Measurements from ENCODE around the gene NOP56. TPM values are rescaled to one million over a fixed set of nuclear protein-coding genes. Genes with fewer than 3 reads are reported as not detected.

Gene NOP56
- total and polyA plus RNA-seq, 2 donors (not counting 1 experiment from before 2014, with no cell fraction given), result 212 to 247 TPM

- ATAC-seq (ENCODE audit: low read depth) (no peak), DNase-seq (peak; percentile 23)
- Histone ChIP-seq H2AFZ (ENCODE audit: insufficient read depth, low read depth, low read length, poor library complexity, severe bottlenecking) (no peak overlapping the region), H3K4me3 (ENCODE audit: control extremely low read depth in 1 of 5, extremely low read depth in 1 of 5, insufficient read depth in 1 of 5, low read depth in 2 of 5, low read length in 4 of 5) (no peak overlapping the region), H4K20me1 (ENCODE audit: control insufficient read depth, insufficient read depth, low read length, poor library complexity, severe bottlenecking) (peaks cover 37% of the 10 kb centered on the region), H3K9me3 (ENCODE audit: control extremely low read depth in 1 of 3, control insufficient read depth in 2 of 3, insufficient read depth in 1 of 3, low read length in 2 of 3) (no peaks in the 10 kb centered on the region), H3K79me2 (ENCODE audit: control insufficient read depth, insufficient read depth, low read length) (peaks cover 30% of the 10 kb centered on the region), H3K4me1 (ENCODE audit: control insufficient read depth in 2 of 2, insufficient read depth in 2 of 2, low read length in 2 of 2) (peaks cover 14 to 16% of the 10 kb centered on the region in 2 donors), H3K9ac (ENCODE audit: low read length) (no peak overlapping the region), H3K36me3 (replicated peaks in 1 of 2; ENCODE audit: control extremely low read depth in 1 of 2, control insufficient read depth in 1 of 2, extremely low read depth in 1 of 2, insufficient read depth in 2 of 2, low read length in 1 of 2) (peaks cover 4 to 83% of the 10 kb centered on the region in 2 experiments), H3K27ac (ENCODE audit: low read length in 2 of 2) (no peak overlapping the region), H3K4me2 (replicated peaks; ENCODE audit: low read depth, low read length, poor library complexity, severe bottlenecking) (no peak overlapping the region), H3K27me3 (replicated peaks in 1 of 4; ENCODE audit: control extremely low read depth in 1 of 4, control insufficient read depth in 3 of 4, insufficient read depth in 4 of 4, low read length in 3 of 4) (no peaks in the 10 kb centered on the region)
- no peak for TF ChIP-seq EZH2 (IDR thresholded peaks at IDR 0.05; ENCODE audit: borderline replicate concordance, insufficient read depth, low read depth, low read length, poor library complexity, severe bottlenecking)
- TF ChIP-seq CTCF (IDR thresholded peaks at IDR 0.05), result no peak
- no peak overlapping the region for H3K27ac Mint-ChIP-seq
- intact Hi-C loops (cut with micrococcal nuclease), result no loop called here
- peaks cover 26% of the 10 kb centered on the region for H3K4me1 Mint-ChIP-seq
- CTCF ChIA-PET, result no interaction called here
- H3K4me3 Mint-ChIP-seq, result no peak overlapping the region
- H3K9me3 Mint-ChIP-seq (ENCODE audit: insufficient read depth), result no peaks in the 10 kb centered on the region
- H3K27me3 Mint-ChIP-seq, result no peaks in the 10 kb centered on the region
- POLR2A ChIA-PET, result no interaction called here
- WGBS (ENCODE audit: insufficient coverage), result 90% methylated on average over 12 of the region's 13 CpGs
Observed at GRCh38 chr20:2658414-2659354, 6.3 kb downstream of the NOP56 start.

- H3K4me3 ChIP-seq (ENCODE audit: control extremely low read depth in 1 of 5, extremely low read depth in 1 of 5, insufficient read depth in 1 of 5, low read depth in 2 of 5, low read length in 4 of 5), result no peak overlapping the region
- no peak overlapping the region for H3K9ac ChIP-seq (ENCODE audit: low read length)
- H3K36me3 ChIP-seq (replicated peaks in 1 of 2; ENCODE audit: control extremely low read depth in 1 of 2, control insufficient read depth in 1 of 2, extremely low read depth in 1 of 2, insufficient read depth in 2 of 2, low read length in 1 of 2), result peaks cover 4 to 76% of the 10 kb centered on the region in 2 experiments
- H3K27me3 ChIP-seq (replicated peaks in 1 of 4; ENCODE audit: control extremely low read depth in 1 of 4, control insufficient read depth in 3 of 4, insufficient read depth in 4 of 4, low read length in 3 of 4), result no peaks in the 10 kb centered on the region
- H2AFZ ChIP-seq (ENCODE audit: insufficient read depth, low read depth, low read length, poor library complexity, severe bottlenecking), result no peak overlapping the region
- H3K4me1 Mint-ChIP-seq, result peaks cover 22% of the 10 kb centered on the region
- H3K79me2 ChIP-seq (ENCODE audit: control insufficient read depth, insufficient read depth, low read length), result peaks cover 24% of the 10 kb centered on the region
- TF ChIP-seq CTCF (IDR thresholded peaks at IDR 0.05), result no peak
- TF ChIP-seq EZH2 (IDR thresholded peaks at IDR 0.05; ENCODE audit: borderline replicate concordance, insufficient read depth, low read depth, low read length, poor library complexity, severe bottlenecking), result no peak
- ChIA-PET CTCF (no interaction called here), POLR2A (no interaction called here)
- no peak overlapping the region for H3K27ac ChIP-seq (ENCODE audit: low read length in 2 of 2)
- 93% methylated on average over 7 of the region's 10 CpGs for WGBS (ENCODE audit: insufficient coverage)
- H3K4me2 ChIP-seq (replicated peaks; ENCODE audit: low read depth, low read length, poor library complexity, severe bottlenecking), result no peak overlapping the region
- H3K27me3 Mint-ChIP-seq, result no peaks in the 10 kb centered on the region
- H3K4me1 ChIP-seq (ENCODE audit: control insufficient read depth in 2 of 2, insufficient read depth in 2 of 2, low read length in 2 of 2), result peaks cover 11 to 12% of the 10 kb centered on the region in 2 donors
- no peak overlapping the region for H3K27ac Mint-ChIP-seq
- intact Hi-C loops (cut with micrococcal nuclease), result no loop called here
- H4K20me1 ChIP-seq (ENCODE audit: control insufficient read depth, insufficient read depth, low read length, poor library complexity, severe bottlenecking), result peaks cover 31% of the 10 kb centered on the region
- H3K9me3 Mint-ChIP-seq (ENCODE audit: insufficient read depth), result no peaks in the 10 kb centered on the region
- no peaks in the 10 kb centered on the region for H3K9me3 ChIP-seq (ENCODE audit: control extremely low read depth in 1 of 3, control insufficient read depth in 2 of 3, insufficient read depth in 1 of 3, low read length in 2 of 3)
- ATAC-seq (ENCODE audit: low read depth) (no peak), DNase-seq (no peak)
- no peak overlapping the region for H3K4me3 Mint-ChIP-seq
Observed at GRCh38 chr20:2659547-2659946, 7.1 kb downstream of the NOP56 start.

Data from B cell (primary cell).